ENCODE measurements around the gene HMBS. TPM values are rescaled to one million over a fixed set of nuclear protein-coding genes. Genes with fewer than 3 reads are reported as not detected.

The HMBS gene
- total RNA-seq, 1 experiment from 2014 or later, result 9.3 TPM

- Histone ChIP-seq H3K9ac (ENCODE audit: low read length) (peak within 1 kb of the TSS; percentile 85), H3K9me2 (replicated peaks; ENCODE audit: low read length) (no peaks in the 10 kb centered on the region), H3K27me3 (ENCODE audit: low read length) (no peaks in the 10 kb centered on the region), H3K4me1 (ENCODE audit: insufficient read depth, low read length) (peaks cover 15% of the 10 kb centered on the region), H3F3A (ENCODE audit: low read length, unreplicated experiment) (no peaks in the 10 kb centered on the region), H2AFZ (ENCODE audit: low read length) (peak within 1 kb of the TSS; percentile 93), H3K4me2 (ENCODE audit: low read length) (peak within 1 kb of the TSS; percentile 95), H3K27ac (ENCODE audit: low read length) (peak within 1 kb of the TSS; percentile 35), H3K36me3 (ENCODE audit: low read depth, low read length) (peaks cover 8% of the 10 kb centered on the region; the same call in 1 of the 2 replicates), H3K79me2 (ENCODE audit: low read length) (peaks cover 29% of the 10 kb centered on the region), H3K9me3 (ENCODE audit: low read length) (no peaks in the 10 kb centered on the region), H4K20me1 (ENCODE audit: low read length) (no peaks in the 10 kb centered on the region), H3K4me3 (ENCODE audit: low read length) (peak within 1 kb of the TSS; percentile 91)
- no TSS peak for BruUV-seq (replicated peaks)
- TF ChIP-seq EZH2 (IDR thresholded peaks at IDR 0.05; ENCODE audit: low read length, unreplicated experiment), result no peak
- no peak for TF ChIP-seq EZH2phosphoT487 (IDR thresholded peaks at IDR 0.05; ENCODE audit: borderline replicate concordance, low read length)
- no peak for TF ChIP-seq CTCF (conservative IDR thresholded peaks at IDR 0.05; ENCODE audit: low read depth, low read length)
- intact Hi-C loops (cut with micrococcal nuclease), result loop anchor here (1.0 to 2.0 kb wide), 2 partner anchors 13 to 20 kb away; partner anchors contain the start of gene DPAGT1
- ChIA-PET CTCF (interaction anchor here (0.6 to 1.1 kb wide), 4 partner anchors 19 to 260 kb away, joined by 3 to 8 read pairs (median 4); partner anchors contain the start of gene DPAGT1), POLR2A (ENCODE audit: unreplicated experiment) (interaction anchor here (0.5 to 1.3 kb wide), 7 partner anchors 14 to 195 kb away, joined by 3 to 14 read pairs (median 5); partner anchors contain the start of genes BCL9L, C2CD2L and DPAGT1)
- ATAC-seq (peak; percentile 96), DNase-seq (peak; percentile 100)
Measured at GRCh38 chr11:119121008-119121810, 36.5 kb downstream of the HMBS start, which contains the start of gene HINFP. Gene HINFP, plus strand, starts transcription at chr11:119121580. Its CDS starts 5,365 bp downstream, at chr11:119126945.

GRCh38 chr11:119121811-119122124, 37.1 kb downstream of the HMBS start:
- intact Hi-C loops (cut with micrococcal nuclease), result loop anchor here (1.0 to 2.0 kb wide), 2 partner anchors 13 to 21 kb away; partner anchors contain the start of gene DPAGT1
- TSS peak; percentile 79 for BruUV-seq (replicated peaks)

More at GRCh38 chr11:119121811-119122124, 37.1 kb downstream of the HMBS start:
- Histone ChIP-seq H3K27ac (ENCODE audit: low read length) (no peak overlapping the region), H3K9me2 (replicated peaks; ENCODE audit: low read length) (no peaks in the 10 kb centered on the region), H3K27me3 (ENCODE audit: low read length) (no peaks in the 10 kb centered on the region), H3K79me2 (ENCODE audit: low read length) (peaks cover 29% of the 10 kb centered on the region), H4K20me1 (ENCODE audit: low read length) (no peaks in the 10 kb centered on the region), H3K4me2 (ENCODE audit: low read length) (peak overlapping the region; percentile 84), H3K9me3 (ENCODE audit: low read length) (no peaks in the 10 kb centered on the region), H3K4me1 (ENCODE audit: insufficient read depth, low read length) (peaks cover 15% of the 10 kb centered on the region), H3K9ac (ENCODE audit: low read length) (peak overlapping the region; percentile 79), H3K4me3 (ENCODE audit: low read length) (peak overlapping the region; percentile 91), H2AFZ (ENCODE audit: low read length) (peak overlapping the region; percentile 87), H3F3A (ENCODE audit: low read length, unreplicated experiment) (no peaks in the 10 kb centered on the region), H3K36me3 (ENCODE audit: low read depth, low read length) (peaks cover 7% of the 10 kb centered on the region; the same call in 1 of the 2 replicates)
- CTCF ChIA-PET, result interaction anchor here (0.6 to 1.1 kb wide), 3 partner anchors 19 to 259 kb away, joined by 3 to 8 read pairs (median 3); partner anchors contain the start of gene DPAGT1
- TF ChIP-seq EZH2phosphoT487 (IDR thresholded peaks at IDR 0.05; ENCODE audit: borderline replicate concordance, low read length), result no peak
- TF ChIP-seq CTCF (conservative IDR thresholded peaks at IDR 0.05; ENCODE audit: low read depth, low read length), result no peak
- no peak for TF ChIP-seq EZH2 (IDR thresholded peaks at IDR 0.05; ENCODE audit: low read length, unreplicated experiment)
- DNase-seq (no peak), ATAC-seq (no peak; the same call in 1 of the 2 replicates)
- POLR2A ChIA-PET (ENCODE audit: unreplicated experiment), result interaction anchor here (0.5 to 1.3 kb wide), 6 partner anchors 15 to 121 kb away, joined by 3 to 14 read pairs (median 4); partner anchors contain the start of gene C2CD2L
